Astrocyte (in vitro differentiated cells and primary cell): ENCODE measurements around the gene CTIF. TPM values are rescaled to one million over a fixed set of nuclear protein-coding genes. Genes with fewer than 3 reads are reported as not detected.

Experiments
- DNase-seq: peaks from one replicate; pipeline ENCODE4 v3.0.0-alpha.2; 2010; ENCODE audit warnings: low read depth
- FAIRE-seq: peaks from 2 replicates; lab custom pipeline; 2011; peaks lifted over from hg19 to GRCh38; lab: Jason Lieb, UNC
- H2AFZ ChIP-seq: 2 replicates; pipeline ENCODE4 v1.6.0; 2012; ENCODE audit warnings: low read depth, low read length, inconsistent platforms
- H3K27ac ChIP-seq: 2 replicates; pipeline ENCODE4 v1.5.1; 2011; ENCODE audit warnings: low read depth, low read length, inconsistent platforms
- H3K27me3 ChIP-seq: 2 replicates; pipeline ENCODE4 v1.6.0; 2011; ENCODE audit warnings: low read length, inconsistent platforms; ENCODE audit not compliant: insufficient read depth
- H3K36me3 ChIP-seq: 2 replicates; pipeline ENCODE4 v1.5.1; 2011; ENCODE audit warnings: low read length, inconsistent platforms; ENCODE audit not compliant: insufficient read depth
- H3K4me1 ChIP-seq: 2 replicates; pipeline ENCODE4 v1.5.1; 2011; ENCODE audit warnings: low read length, inconsistent platforms; ENCODE audit not compliant: insufficient read depth
- H3K4me2 ChIP-seq: 2 replicates; pipeline ENCODE4 v1.6.0; 2012; ENCODE audit warnings: low read length, inconsistent platforms
- H3K4me3 ChIP-seq: 2 replicates; pipeline ENCODE4 v1.5.1; 2011; ENCODE audit warnings: low read depth, mild to moderate bottlenecking, low read length, inconsistent platforms; ENCODE audit not compliant: insufficient read depth
- H3K79me2 ChIP-seq: 2 replicates; pipeline ENCODE4 v1.6.0; 2012; ENCODE audit warnings: mild to moderate bottlenecking, low read length, inconsistent platforms; ENCODE audit not compliant: insufficient read depth
- H3K9ac ChIP-seq: 2 replicates; pipeline ENCODE4 v1.6.0; 2012; ENCODE audit warnings: mild to moderate bottlenecking, low read length, inconsistent platforms
- H3K9me3 ChIP-seq: 2 replicates; pipeline ENCODE4 v1.5.1; 2012; ENCODE audit warnings: low read depth, mild to moderate bottlenecking, low read length, inconsistent platforms; ENCODE audit not compliant: insufficient read depth
- H4K20me1 ChIP-seq: 2 replicates; pipeline ENCODE4 v1.6.0; 2012; ENCODE audit warnings: low read length, inconsistent platforms; ENCODE audit not compliant: insufficient read depth
- H3K27ac Mint-ChIP-seq: one replicate; pipeline ENCODE4 v1.8.0; 2021; ENCODE audit warnings: mild to moderate bottlenecking, mixed read lengths; ENCODE audit not compliant: unreplicated experiment
- H3K27me3 Mint-ChIP-seq: one replicate; pipeline ENCODE4 v1.8.0; 2021; ENCODE audit warnings: low read depth, mixed read lengths; ENCODE audit not compliant: unreplicated experiment
- H3K36me3 Mint-ChIP-seq: one replicate; pipeline ENCODE4 v1.8.0; 2021; ENCODE audit warnings: low read depth, mixed read lengths; ENCODE audit not compliant: unreplicated experiment
- H3K4me1 Mint-ChIP-seq: one replicate; pipeline ENCODE4 v1.8.0; 2021; ENCODE audit warnings: low read depth, mixed read lengths; ENCODE audit not compliant: unreplicated experiment
- H3K4me3 Mint-ChIP-seq: one replicate; pipeline ENCODE4 v1.8.0; 2021; ENCODE audit warnings: mild to moderate bottlenecking, moderate library complexity, mixed read lengths; ENCODE audit not compliant: unreplicated experiment
- H3K9me3 Mint-ChIP-seq: one replicate; pipeline ENCODE4 v1.8.0; 2021; ENCODE audit warnings: mild to moderate bottlenecking, mixed read lengths; ENCODE audit not compliant: unreplicated experiment
- CTCF ChIP-seq: IDR thresholded peaks from 2 replicates; pipeline ENCODE4 v1.5.1; 2011; ENCODE audit warnings: low read depth, mild to moderate bottlenecking, inconsistent platforms, low read length, moderate library complexity; ENCODE audit not compliant: insufficient read depth
- EZH2 ChIP-seq: IDR thresholded peaks from 2 replicates; pipeline ENCODE4 v1.6.1; 2012; ENCODE audit warnings: mild to moderate bottlenecking, low read length, inconsistent platforms; ENCODE audit not compliant: insufficient read depth
- total RNA-seq: library from RNA; stranded (reverse); gene quantifications from 2 replicates; pipeline ENCODE4 v1.2.1, GENCODE V29; 2021

Gene CTIF
- total RNA-seq, 1 donor from 2014 or later: 101 TPM

DNA sequence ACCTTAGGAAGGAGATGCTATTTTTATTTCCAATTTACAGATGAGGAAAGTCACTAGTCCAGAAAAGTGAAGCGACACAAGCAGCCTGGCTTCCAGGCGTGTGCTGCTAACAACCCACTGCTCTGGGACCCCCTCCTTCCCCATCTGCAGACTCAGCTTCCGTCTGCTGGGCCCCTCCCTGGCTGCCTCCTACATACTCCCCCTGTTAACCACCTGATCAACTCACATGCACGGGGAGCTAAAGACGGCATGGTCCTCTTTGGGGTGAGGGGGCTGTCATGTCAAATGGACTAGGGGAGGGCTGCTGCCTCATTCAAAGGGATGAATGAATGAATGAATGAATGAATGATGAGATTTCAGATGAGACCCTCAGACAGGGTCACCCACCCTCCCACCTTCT is 184.2 kb downstream of the CTIF start:
- Mint-ChIP-seq H3K4me3 (no peak overlapping the region), H3K27me3 (no peaks in the 10 kb centered on the region), H3K9me3 (peaks cover 10% of the 10 kb centered on the region), H3K36me3 (peaks cover 62% of the 10 kb centered on the region), H3K4me1 (peaks cover 50% of the 10 kb centered on the region), H3K27ac (no peak overlapping the region)
- Histone ChIP-seq H2AFZ (no peak overlapping the region), H3K79me2 (no peaks in the 10 kb centered on the region), H3K9me3 (peaks cover 5% of the 10 kb centered on the region), H3K4me2 (no peak overlapping the region), H4K20me1 (peaks cover 31% of the 10 kb centered on the region), H3K36me3 (peaks cover 4% of the 10 kb centered on the region), H3K9ac (no peak overlapping the region), H3K27ac (no peak overlapping the region), H3K4me3 (no peak overlapping the region), H3K4me1 (peaks cover 29% of the 10 kb centered on the region), H3K27me3 (no peaks in the 10 kb centered on the region)
- TF ChIP-seq EZH2: no peak
- no peak for TF ChIP-seq CTCF
- FAIRE-seq (no peak), DNase-seq (no peak)

DNA sequence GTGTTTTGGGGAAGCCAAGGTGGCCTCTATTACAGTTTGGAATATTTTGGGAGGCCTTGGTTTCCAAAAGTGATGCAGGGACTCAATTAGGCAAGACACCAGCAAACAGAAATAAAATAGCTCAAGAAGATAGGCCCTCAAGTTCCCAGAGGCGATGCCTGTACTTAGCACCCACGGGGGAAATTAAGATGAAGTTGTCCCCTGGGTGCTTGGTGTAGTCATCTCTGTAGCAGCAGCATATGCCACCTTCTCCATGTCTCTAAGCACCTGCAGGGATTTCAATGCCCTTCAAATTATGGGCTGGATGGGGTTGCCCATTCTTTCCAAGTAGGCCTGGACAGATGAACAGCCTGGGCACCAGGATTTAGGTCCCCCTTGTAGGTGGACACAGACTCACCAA is 185.0 kb downstream of the CTIF start:
- Mint-ChIP-seq H3K4me3 (no peak overlapping the region), H3K27me3 (no peaks in the 10 kb centered on the region), H3K27ac (no peak overlapping the region), H3K4me1 (peaks cover 58% of the 10 kb centered on the region), H3K9me3 (peaks cover 10% of the 10 kb centered on the region), H3K36me3 (peaks cover 61% of the 10 kb centered on the region)
- Histone ChIP-seq H4K20me1 (peaks cover 25% of the 10 kb centered on the region), H3K9me3 (peaks cover 5% of the 10 kb centered on the region), H3K79me2 (no peaks in the 10 kb centered on the region), H3K36me3 (peaks cover 4% of the 10 kb centered on the region), H3K4me1 (peaks cover 32% of the 10 kb centered on the region), H3K27ac (no peak overlapping the region), H2AFZ (no peak overlapping the region), H3K4me3 (no peak overlapping the region), H3K9ac (no peak overlapping the region), H3K27me3 (no peaks in the 10 kb centered on the region), H3K4me2 (no peak overlapping the region)
- no peak for DNase-seq
- FAIRE-seq: no peak
- TF ChIP-seq CTCF: no peak

GRCh38 chr18:48724442-48724841 is 185.6 kb downstream of the CTIF start:
- peaks cover 64% of the 10 kb centered on the region for H3K4me1 Mint-ChIP-seq
- Histone ChIP-seq H3K4me3 (no peak overlapping the region), H3K27me3 (no peaks in the 10 kb centered on the region), H3K9me3 (peaks cover 5% of the 10 kb centered on the region), H4K20me1 (peaks cover 19% of the 10 kb centered on the region), H2AFZ (no peak overlapping the region), H3K79me2 (no peaks in the 10 kb centered on the region), H3K4me1 (peaks cover 33% of the 10 kb centered on the region), H3K27ac (no peak overlapping the region), H3K9ac (no peak overlapping the region), H3K4me2 (no peak overlapping the region), H3K36me3 (no peaks in the 10 kb centered on the region)
- peak overlapping the region; percentile 30 for H3K27ac Mint-ChIP-seq
- peaks cover 10% of the 10 kb centered on the region for H3K9me3 Mint-ChIP-seq
- H3K36me3 Mint-ChIP-seq: peaks cover 60% of the 10 kb centered on the region
- FAIRE-seq (no peak), DNase-seq (no peak)
- TF ChIP-seq CTCF: no peak
- TF ChIP-seq EZH2: no peak
- H3K27me3 Mint-ChIP-seq: no peaks in the 10 kb centered on the region
- no peak overlapping the region for H3K4me3 Mint-ChIP-seq
